Adrenal gland (tissue), 12 donors: Measurements from ENCODE around the gene MINDY4. TPM values are rescaled to one million over a fixed set of nuclear protein-coding genes. Genes with fewer than 3 reads are reported as not detected.
"Not testable (repeated sequence)": the region's sequence is repeated elsewhere in the genome, so short reads cannot be mapped to it uniquely, and the experiment has no call there.

Experiments
- DNase-seq, 7 donors: peaks; one replicate each; pipeline ENCODE4 v3.0.0-alpha.2; 2019 to 2020
- H3K27ac ChIP-seq, 5 donors: fragments of 200-600 bp; sonication (generic) in 4 of 5; 1 replicate in 3 of 5; 2 replicates in 2 of 5; pipeline versions ENCODE4 v1.5.1 to v1.8.0; 2016 to 2020; ENCODE audit warnings: mild to moderate bottlenecking in 1 of 5
- H3K27me3 ChIP-seq: fragments of 200-600 bp; 2 replicates; pipeline ENCODE4 v1.8.0; 2021
- H3K36me3 ChIP-seq, 2 donors: fragments of 200-600 bp; replicated peaks in 1 of 2; 1 replicate in 1 of 2; 2 replicates in 1 of 2; pipeline versions ENCODE4 v1.5.1 to v1.8.0; 2018 to 2022
- H3K4me1 ChIP-seq, 2 donors: fragments of 200-600 bp; replicated peaks in 1 of 2; 1 replicate in 1 of 2; 2 replicates in 1 of 2; pipeline versions ENCODE4 v1.5.1 to v1.8.0; 2018 to 2021
- H3K4me3 ChIP-seq, 4 donors: fragments of 200-600 bp; sonication (generic) in 3 of 4; one replicate each; pipeline ENCODE4 v1.5.1; 2016 to 2018
- H3K9me3 ChIP-seq, 3 donors: fragments of 200-600 bp; sonication (generic) in 1 of 3; replicated peaks in 1 of 3; 1 replicate in 2 of 3; 2 replicates in 1 of 3; pipeline versions ENCODE4 v1.5.1 to v1.8.0; 2016 to 2021
- POLR2A ChIP-seq, 2 donors: fragments of 450-650 bp; IDR thresholded peaks; one replicate each; pipeline ENCODE4 v1.6.1; 2017; ENCODE audit warnings: antibody characterized with exemption in 2 of 2, mild to moderate bottlenecking in 2 of 2, moderate library complexity in 1 of 2
- WGBS, 4 donors: extraction: QIAGEN DNeasy Blood & Tissue Kit in 2 of 4; methylation state at CpG; one replicate each; pipeline versions ENCODE4 v1.1.5 to v1.1.7; 2013 to 2017; 5-methylcytosine and 5-hydroxymethylcytosine counted together
- intact Hi-C, 2 donors: fragments of 100-400 bp; cut with DNase I; formaldehyde crosslinking; loops; one replicate each; pipeline versions ENCODE4 v1.14.1 to v1.15.0; 2022 to 2023
- polyA plus RNA-seq, 3 donors: library from polyadenylated mRNA; stranded (reverse); fragments of 200-250 nt in 2 of 3; fragments of 350-450 nt in 1 of 3; fragmentation: Illumina TruSeq in 1 of 3; extraction: RNeasy Lipid Tissue Mini Kit (QIAGEN cat#74804) in 1 of 3; gene quantifications; one replicate each; pipeline ENCODE4 v1.2.3, GENCODE V29; 2013 to 2014
- total RNA-seq, 9 donors: library from RNA; depleted of rRNA in 4 of 9; stranded (reverse); fragments of >200 nt in 4 of 9; fragments of 120-200 nt in 1 of 9; fragmentation: NEBNext Ultra II Directional in 1 of 9; extraction: Animal tissue kit (Norgen Biotek cat#: 25700) in 1 of 9; gene quantifications; one replicate each; pipeline versions ENCODE4 v1.1.0 to v1.2.4, GENCODE V29; 2013 to 2023
- TF ChIP-seq, protein P1 (sequence below), 6 experiments: fragments of 450-650 bp in 4 of 6; fragments of 200-600 bp in 2 of 6; sonication (generic) in 1 of 6; IDR thresholded peaks; 1 replicate in 5 of 6; 2 replicates in 1 of 6; pipeline versions ENCODE4 v1.5.1 to v1.8.0; 2016 to 2021; ENCODE audit warnings: antibody characterized with exemption in 6 of 6, mild to moderate bottlenecking in 2 of 6, moderate library complexity in 1 of 6
- donor health status: healthy with polysubstance abuse.
- donor health status: Bipolar disorder and iron deficiency.
- donor health status: DM: yes; HTN: yes; CAD: no.
- donor health status: DM: no; HTN: no; CAD: no.
- donor health status: DM: no; HTN: no; CAD: no.
- donor health status: DM: yes; HTN: yes; CAD: no.

The MINDY4 gene
- total and polyA plus RNA-seq, 12 donors: 4.8 to 19.9 (median 7.3) TPM

DNA sequence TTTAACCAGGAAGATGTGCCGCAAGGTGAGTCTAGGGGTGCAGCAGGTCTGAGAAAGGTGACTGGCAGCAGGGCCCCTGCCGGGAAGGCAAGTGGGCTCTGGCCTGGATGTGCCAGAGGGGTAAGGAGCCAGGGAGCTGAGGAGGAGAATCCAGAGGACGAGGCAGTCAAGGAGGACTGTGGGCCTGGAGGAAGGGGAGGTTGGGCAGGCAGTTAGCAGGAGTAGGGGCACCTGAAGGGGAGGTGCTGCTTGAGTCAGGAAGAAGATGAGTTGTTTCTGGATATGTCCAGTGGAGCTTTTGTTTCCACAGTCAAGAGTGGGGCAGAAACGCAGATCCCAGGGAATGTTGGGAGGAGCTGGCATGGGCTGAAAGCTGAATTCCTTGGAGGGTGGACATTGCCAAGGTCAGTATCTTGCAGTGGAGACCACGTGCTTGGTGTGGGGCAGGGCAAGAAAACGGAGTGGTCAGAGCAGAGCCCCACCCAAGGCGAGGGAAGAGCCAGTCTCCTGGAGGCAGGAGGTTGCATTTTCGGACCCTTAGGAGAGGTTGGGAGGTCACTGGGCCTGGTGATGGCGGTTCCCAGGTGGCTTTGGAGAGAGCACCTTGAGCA is 34.0 kb downstream of the MINDY4 start:
- Histone ChIP-seq H3K4me3 (no peak overlapping the region), H3K27ac (peak overlapping the region in 1 of 5 donors; percentile 50), H3K36me3 (no peaks in the 10 kb centered on the region), H3K9me3 (no peaks in the 10 kb centered on the region), H3K27me3 (no peaks in the 10 kb centered on the region), H3K4me1 (peaks cover 0 to 10% of the 10 kb centered on the region in 2 donors)
- no peak for DNase-seq
- TF ChIP-seq, protein P1, sequence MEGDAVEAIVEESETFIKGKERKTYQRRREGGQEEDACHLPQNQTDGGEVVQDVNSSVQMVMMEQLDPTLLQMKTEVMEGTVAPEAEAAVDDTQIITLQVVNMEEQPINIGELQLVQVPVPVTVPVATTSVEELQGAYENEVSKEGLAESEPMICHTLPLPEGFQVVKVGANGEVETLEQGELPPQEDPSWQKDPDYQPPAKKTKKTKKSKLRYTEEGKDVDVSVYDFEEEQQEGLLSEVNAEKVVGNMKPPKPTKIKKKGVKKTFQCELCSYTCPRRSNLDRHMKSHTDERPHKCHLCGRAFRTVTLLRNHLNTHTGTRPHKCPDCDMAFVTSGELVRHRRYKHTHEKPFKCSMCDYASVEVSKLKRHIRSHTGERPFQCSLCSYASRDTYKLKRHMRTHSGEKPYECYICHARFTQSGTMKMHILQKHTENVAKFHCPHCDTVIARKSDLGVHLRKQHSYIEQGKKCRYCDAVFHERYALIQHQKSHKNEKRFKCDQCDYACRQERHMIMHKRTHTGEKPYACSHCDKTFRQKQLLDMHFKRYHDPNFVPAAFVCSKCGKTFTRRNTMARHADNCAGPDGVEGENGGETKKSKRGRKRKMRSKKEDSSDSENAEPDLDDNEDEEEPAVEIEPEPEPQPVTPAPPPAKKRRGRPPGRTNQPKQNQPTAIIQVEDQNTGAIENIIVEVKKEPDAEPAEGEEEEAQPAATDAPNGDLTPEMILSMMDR (IDR thresholded peaks at IDR 0.05): no peak
- no peak for TF ChIP-seq POLR2A (IDR thresholded peaks at IDR 0.05)
- intact Hi-C loops: loop anchor here in 1 of 2 donors (10.0 kb wide), 1 partner anchor 130 kb away; no protein-coding TSS in a partner anchor
- WGBS, 4 donors: 89 to 93% (median 92%) methylated on average over 9 of the region's 9 CpGs

DNA sequence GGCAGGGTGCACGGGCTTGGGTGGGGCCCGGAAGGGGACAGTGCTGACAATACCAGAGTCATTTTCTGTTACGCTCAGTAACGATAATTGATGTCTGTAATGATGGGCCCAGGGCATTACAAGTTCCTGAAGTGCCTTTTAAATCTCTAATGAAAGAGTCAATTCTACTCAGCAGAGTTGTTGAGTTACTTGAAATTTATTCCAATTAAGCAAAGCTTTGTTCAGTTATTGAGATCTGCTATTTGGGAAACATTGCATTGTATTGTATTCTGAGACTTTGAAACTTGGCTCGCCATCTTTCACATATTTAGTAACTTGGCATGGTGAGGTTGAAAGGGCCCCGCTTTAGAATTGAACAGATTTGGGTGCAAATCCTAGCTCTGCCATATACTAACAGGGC is 34.7 kb downstream of the MINDY4 start:
- Histone ChIP-seq H3K27me3 (no peaks in the 10 kb centered on the region), H3K4me1 (peaks cover 0 to 8% of the 10 kb centered on the region in 2 donors), H3K4me3 (no peak overlapping the region), H3K36me3 (no peaks in the 10 kb centered on the region), H3K27ac (no peak overlapping the region), H3K9me3 (no peaks in the 10 kb centered on the region)
- 75 to 96% (median 84%) methylated on average over 6 of the region's 6 CpGs for WGBS, 4 donors
- intact Hi-C loops: loop anchor here in 1 of 2 donors (10.0 kb wide), 1 partner anchor 129 kb away; no protein-coding TSS in a partner anchor
- DNase-seq: no peak
- TF ChIP-seq POLR2A (IDR thresholded peaks at IDR 0.05): no peak
- TF ChIP-seq, protein P1 (IDR thresholded peaks at IDR 0.05): no peak

DNA sequence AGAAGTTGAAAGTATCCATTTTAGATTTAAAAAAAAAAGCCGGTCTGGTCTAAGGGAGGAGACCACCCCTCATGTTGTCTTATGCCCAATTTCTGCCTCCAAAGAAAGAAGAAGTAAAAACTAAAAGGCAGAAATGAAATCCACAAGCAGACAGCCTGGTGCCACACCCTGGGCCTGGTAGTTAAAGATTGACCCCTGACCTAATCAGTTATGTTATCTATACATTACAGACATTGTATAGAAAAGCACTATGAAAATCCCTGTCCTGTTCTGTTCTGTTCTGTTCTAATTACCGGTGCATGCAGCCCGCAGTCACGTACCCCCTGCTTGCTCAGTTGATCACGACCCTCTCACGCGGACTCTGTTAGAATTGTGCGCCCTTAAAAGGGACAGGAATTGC is 36.3 kb downstream of the MINDY4 start:
- H3K9me3 ChIP-seq, DNase-seq, H3K27me3 ChIP-seq, H3K4me3 ChIP-seq, H3K4me1 ChIP-seq, H3K36me3 ChIP-seq, H3K27ac ChIP-seq: not testable (repeated sequence)
- 93 to 96% (median 96%) methylated on average over 8 of the region's 8 CpGs for WGBS, 4 donors
- intact Hi-C loops: loop anchor here in 1 of 2 donors (10.0 kb wide), 1 partner anchor 127 kb away; no protein-coding TSS in a partner anchor

DNA sequence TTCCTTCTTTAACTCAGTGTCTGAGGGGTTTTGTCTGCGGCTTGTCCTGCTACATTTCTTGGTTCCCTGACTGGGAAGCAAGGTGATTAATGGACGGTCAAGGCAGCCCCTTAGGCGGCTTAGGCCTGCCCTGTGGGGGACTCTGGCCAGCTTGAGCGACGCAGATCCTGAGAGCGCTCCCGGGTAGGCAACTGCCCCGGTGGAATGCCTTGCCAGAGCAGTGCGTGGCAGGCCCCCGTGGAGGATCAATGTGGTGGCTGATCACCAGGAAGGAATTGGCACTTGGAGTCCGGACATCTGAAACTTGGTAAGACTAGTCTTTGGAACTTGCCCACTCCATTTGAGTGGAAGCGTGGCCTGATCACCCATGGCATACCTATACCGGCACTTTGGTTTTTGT is 36.7 kb downstream of the MINDY4 start:
- not testable (repeated sequence) for H3K4me1 ChIP-seq, H3K4me3 ChIP-seq, H3K27ac ChIP-seq, H3K36me3 ChIP-seq, H3K9me3 ChIP-seq, H3K27me3 ChIP-seq, DNase-seq
- intact Hi-C loops: loop anchor here in 1 of 2 donors (10.0 kb wide), 1 partner anchor 127 kb away; no protein-coding TSS in a partner anchor
- WGBS, 4 donors: 86 to 98% (median 92%) methylated on average over 13 of the region's 13 CpGs

DNA sequence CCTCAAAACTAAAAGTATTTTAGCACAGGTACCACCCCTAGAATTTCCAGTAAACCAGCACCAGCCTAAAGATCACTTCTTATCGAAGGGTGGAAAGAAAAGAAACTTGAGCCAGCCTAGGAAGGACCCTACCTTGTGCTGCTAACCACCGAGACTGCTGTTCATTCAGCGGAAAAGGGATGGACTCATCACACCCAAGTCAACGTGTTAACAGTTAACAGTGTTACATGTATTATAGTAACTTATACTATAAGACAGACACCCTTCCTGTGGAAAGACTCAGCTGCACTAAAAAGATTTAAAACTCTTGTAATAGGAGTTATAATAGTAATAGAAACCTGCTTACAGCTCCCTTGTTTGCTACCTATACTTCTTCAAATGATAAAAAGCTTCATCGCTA is 39.8 kb downstream of the MINDY4 start:
- no peaks in the 10 kb centered on the region for H3K9me3 ChIP-seq
- 95 to 98% (median 97%) methylated on average over 5 of the region's 5 CpGs for WGBS, 4 donors
- H3K4me1 ChIP-seq: peaks cover 4 to 12% of the 10 kb centered on the region in 2 donors
- no peaks in the 10 kb centered on the region for H3K27me3 ChIP-seq
- intact Hi-C loops: no loop called here
- no peaks in the 10 kb centered on the region for H3K36me3 ChIP-seq
- no peak overlapping the region for H3K27ac ChIP-seq
- no peak overlapping the region for H3K4me3 ChIP-seq
- DNase-seq: no peak
- no peak for TF ChIP-seq POLR2A (IDR thresholded peaks at IDR 0.05)
- TF ChIP-seq, protein P1 (IDR thresholded peaks at IDR 0.05): no peak
